OCI-LY3 (cell line): ENCODE measurements around the gene IFIT1.
"Not testable (repeated sequence)": the region's sequence is repeated elsewhere in the genome, so short reads cannot be mapped to it uniquely, and the experiment has no call there.

Experiments
- CTCF ChIP-seq: fragments of 200-600, 300-600 bp; sonication (generic); IDR thresholded peaks from 2 replicates; pipeline ENCODE4 v1.5.1; 2014; ENCODE audit warnings: antibody characterized with exemption, low read length, low read depth
- EZH2phosphoT487 ChIP-seq: fragments of 200-600 bp; shearing (Covaris generic); IDR thresholded peaks from 2 replicates; pipeline ENCODE4 v1.6.1; 2018; ENCODE audit warnings: antibody characterized with exemption, mixed run types, low read depth

DNA sequence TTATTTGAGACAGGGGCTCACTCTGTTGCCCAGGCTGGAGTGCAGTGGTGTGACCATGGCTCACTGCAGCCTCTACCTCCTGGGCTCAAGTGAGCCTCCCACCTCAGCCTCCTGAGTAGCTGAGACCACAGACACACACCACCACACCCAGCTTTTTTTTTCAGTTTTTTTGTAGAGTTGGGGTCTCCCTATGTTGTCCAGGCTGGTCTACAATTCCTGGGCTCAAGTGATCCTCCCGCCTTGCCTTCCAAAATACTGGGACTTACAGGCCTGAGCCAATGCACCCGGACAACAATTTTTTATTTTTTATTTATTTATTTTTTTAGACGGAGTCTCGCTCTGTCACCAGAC lies 1.2 kb upstream of the IFIT1 start:
- not testable (repeated sequence) for TF ChIP-seq CTCF, EZH2phosphoT487
